Pancreas (tissue), 10 donors: Measurements from ENCODE around the gene KIF2A. TPM values are rescaled to one million over a fixed set of nuclear protein-coding genes. Genes with fewer than 3 reads are reported as not detected.

Experiments
- ATAC-seq, 4 donors: fragments of 200-7000 bp; cut with Tn5 transposase; one replicate each; pipeline versions ENCODE4 v1.8.0 to v1.9.1; 2020; ENCODE audit warnings: mild to moderate bottlenecking in 4 of 4, moderate library complexity in 4 of 4
- DNase-seq, 6 donors: peaks; one replicate each; pipeline ENCODE4 v3.0.0-alpha.2; 2020
- FAIRE-seq: peaks from 2 replicates; lab custom pipeline; 2012; peaks lifted over from hg19 to GRCh38; lab: Jason Lieb, UNC
- H3K27ac ChIP-seq, 4 donors: fragments of 200-600 bp; sonication (generic); 1 replicate in 3 of 4; 2 replicates in 1 of 4; pipeline versions ENCODE4 v1.5.0 to v1.8.0; 2020
- H3K27me3 ChIP-seq, 4 donors: fragments of 200-600 bp; one replicate each; pipeline ENCODE4 v1.8.0; 2021
- H3K36me3 ChIP-seq, 3 donors: fragments of 200-600 bp; sonication (generic) in 1 of 3; one replicate each; pipeline versions ENCODE4 v1.5.0 to v1.8.0; 2020 to 2021
- H3K4me1 ChIP-seq, 3 donors: fragments of 200-600 bp; one replicate each; pipeline ENCODE4 v1.8.0; 2021
- H3K4me3 ChIP-seq, 4 donors: fragments of 200-600 bp; sonication (generic) in 2 of 4; one replicate each; pipeline versions ENCODE4 v1.5.0 to v1.8.0; 2020 to 2021
- H3K9me3 ChIP-seq, 4 donors: fragments of 200-600 bp; one replicate each; pipeline ENCODE4 v1.8.0; 2021
- WGBS, 2 donors: extraction: QIAGEN DNeasy Blood & Tissue Kit; methylation state at CpG; one replicate each; pipeline ENCODE4 v1.1.7; 2013; 5-methylcytosine and 5-hydroxymethylcytosine counted together
- intact Hi-C, 3 donors: fragments of 100-400 bp; cut with DNase I; formaldehyde crosslinking; loops; one replicate each; pipeline versions ENCODE4 v1.11.1 to v1.14.2; 2022
- polyA plus RNA-seq, 2 donors: library from polyadenylated mRNA; stranded (reverse); fragments of 200-250 nt; gene quantifications; one replicate each; pipeline ENCODE4 v1.2.3, GENCODE V29; 2013
- total RNA-seq, 6 donors: library from RNA; stranded (reverse); fragmentation: NEBNext Ultra II Directional in 4 of 6; extraction: Animal tissue kit (Norgen Biotek cat#: 25700) in 4 of 6; gene quantifications; one replicate each; pipeline versions ENCODE4 v1.2.1 to v1.2.4, GENCODE V29; 2021 to 2023
- TF ChIP-seq, protein P1 (sequence below), 4 donors: fragments of 200-600 bp; sonication (generic) in 3 of 4; IDR thresholded peaks; one replicate each; pipeline versions ENCODE4 v1.5.0 to v1.8.0; 2021; ENCODE audit warnings: antibody characterized with exemption in 4 of 4
- donor health status: healthy with polysubstance abuse.
- donor health status: DM: no; HTN: no; CAD: no; lungs with moderate emphysema.
- donor health status: DM: no; HTN: no; CAD: no.
- donor health status: control.
- donor health status: control.
- donor health status: Bipolar disorder and iron deficiency.
- donor health status: DM: yes; HTN: yes; CAD: no.
- donor health status: DM: no; HTN: no; CAD: no.
- donor health status: DM: no; HTN: no; CAD: no.
- donor health status: DM: yes; HTN: yes; CAD: no.

KIF2A gene
- total and polyA plus RNA-seq, 8 donors, result 3.7 to 24.5 (median 14.4) TPM

DNA sequence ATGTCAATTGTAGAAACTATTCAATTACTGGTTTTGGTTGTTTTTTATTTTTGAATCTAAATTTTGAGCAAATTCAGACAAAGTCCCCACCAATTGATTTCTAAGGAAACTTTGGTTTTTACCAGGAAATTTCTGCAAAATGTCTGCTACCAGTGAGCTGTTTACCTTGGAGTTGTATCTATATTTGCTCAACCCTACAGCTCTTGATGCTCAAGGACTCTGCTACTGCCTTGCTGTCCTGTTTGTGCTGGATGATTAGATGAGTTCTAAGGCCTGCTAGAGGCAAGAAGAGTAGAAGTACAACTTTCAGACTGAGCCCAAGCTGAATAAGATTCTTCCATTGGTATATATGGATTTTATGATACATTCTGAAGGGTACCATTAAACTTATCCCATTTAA, 42.6 kb upstream of the KIF2A start:
- no peak for FAIRE-seq
- no peak overlapping the region for H3K27ac ChIP-seq

DNA sequence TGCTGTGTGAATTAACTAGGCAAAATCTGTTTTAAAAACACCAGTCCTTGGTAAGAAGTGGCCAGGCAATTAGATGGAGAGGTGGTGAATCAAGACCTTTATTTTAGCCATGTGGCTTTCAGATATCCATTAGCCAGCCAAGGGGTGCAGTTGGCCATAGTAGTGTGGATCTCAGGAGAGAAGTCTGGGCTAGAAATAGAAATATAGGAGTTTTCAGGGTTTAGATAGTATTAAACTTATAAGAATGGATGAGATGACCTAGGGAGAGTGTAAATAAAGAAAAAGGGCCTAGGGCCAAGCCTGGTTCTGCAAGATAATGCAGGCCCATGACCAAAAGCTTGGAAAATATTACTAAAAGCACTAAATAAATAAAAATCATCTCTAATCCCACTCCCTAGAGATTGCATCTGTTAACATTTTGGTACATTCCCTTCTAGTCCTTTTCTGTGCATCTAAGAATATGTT, 40.3 kb upstream of the KIF2A start:
- intact Hi-C loops, result no loop called here
- TF ChIP-seq, protein P1, sequence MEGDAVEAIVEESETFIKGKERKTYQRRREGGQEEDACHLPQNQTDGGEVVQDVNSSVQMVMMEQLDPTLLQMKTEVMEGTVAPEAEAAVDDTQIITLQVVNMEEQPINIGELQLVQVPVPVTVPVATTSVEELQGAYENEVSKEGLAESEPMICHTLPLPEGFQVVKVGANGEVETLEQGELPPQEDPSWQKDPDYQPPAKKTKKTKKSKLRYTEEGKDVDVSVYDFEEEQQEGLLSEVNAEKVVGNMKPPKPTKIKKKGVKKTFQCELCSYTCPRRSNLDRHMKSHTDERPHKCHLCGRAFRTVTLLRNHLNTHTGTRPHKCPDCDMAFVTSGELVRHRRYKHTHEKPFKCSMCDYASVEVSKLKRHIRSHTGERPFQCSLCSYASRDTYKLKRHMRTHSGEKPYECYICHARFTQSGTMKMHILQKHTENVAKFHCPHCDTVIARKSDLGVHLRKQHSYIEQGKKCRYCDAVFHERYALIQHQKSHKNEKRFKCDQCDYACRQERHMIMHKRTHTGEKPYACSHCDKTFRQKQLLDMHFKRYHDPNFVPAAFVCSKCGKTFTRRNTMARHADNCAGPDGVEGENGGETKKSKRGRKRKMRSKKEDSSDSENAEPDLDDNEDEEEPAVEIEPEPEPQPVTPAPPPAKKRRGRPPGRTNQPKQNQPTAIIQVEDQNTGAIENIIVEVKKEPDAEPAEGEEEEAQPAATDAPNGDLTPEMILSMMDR (IDR thresholded peaks at IDR 0.05), result no peak
- no peak overlapping the region for H3K27ac ChIP-seq
- FAIRE-seq (no peak), DNase-seq (no peak), ATAC-seq (no peak)
- H3K36me3 ChIP-seq, result no peaks in the 10 kb centered on the region
- H3K27me3 ChIP-seq, result no peaks in the 10 kb centered on the region
- H3K4me3 ChIP-seq, result no peak overlapping the region
- H3K9me3 ChIP-seq, result no peaks in the 10 kb centered on the region
- H3K4me1 ChIP-seq, result peaks cover 0 to 25% (median 3%) of the 10 kb centered on the region in 3 donors

More for the DNA sequence above, 42.6 kb upstream of the KIF2A start:
- Histone ChIP-seq H3K4me3 (no peak overlapping the region), H3K4me1 (peaks cover 0 to 27% (median 12%) of the 10 kb centered on the region in 3 donors), H3K36me3 (no peaks in the 10 kb centered on the region), H3K27me3 (no peaks in the 10 kb centered on the region), H3K9me3 (no peaks in the 10 kb centered on the region)
- peak in 3 of 4 donors; percentile 54 to 82 (median 77) for ATAC-seq
- DNase-seq, result no peak
- intact Hi-C loops, result no loop called here
- TF ChIP-seq, protein P1 (IDR thresholded peaks at IDR 0.05), result no peak

DNA sequence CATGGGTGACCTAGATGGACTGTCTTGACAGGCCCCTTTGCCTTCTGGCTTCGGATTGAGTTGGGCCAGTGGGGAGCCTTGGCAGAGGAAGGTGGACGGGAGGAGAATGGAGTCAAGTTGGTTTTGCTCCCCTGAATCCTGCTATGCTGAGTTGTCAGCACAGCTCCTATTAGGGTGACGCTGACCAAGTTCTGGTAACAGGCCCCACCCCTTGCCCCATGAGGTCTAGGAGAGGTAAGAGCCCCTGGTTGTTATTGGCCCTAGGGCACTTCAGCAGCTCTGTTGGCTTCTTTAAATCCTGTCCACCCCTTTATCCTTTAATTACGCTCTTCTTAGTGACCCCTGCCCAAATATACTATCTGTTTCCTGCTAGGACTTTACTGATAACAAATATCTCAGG, 39.4 kb upstream of the KIF2A start:
- no peak for ATAC-seq

DNA sequence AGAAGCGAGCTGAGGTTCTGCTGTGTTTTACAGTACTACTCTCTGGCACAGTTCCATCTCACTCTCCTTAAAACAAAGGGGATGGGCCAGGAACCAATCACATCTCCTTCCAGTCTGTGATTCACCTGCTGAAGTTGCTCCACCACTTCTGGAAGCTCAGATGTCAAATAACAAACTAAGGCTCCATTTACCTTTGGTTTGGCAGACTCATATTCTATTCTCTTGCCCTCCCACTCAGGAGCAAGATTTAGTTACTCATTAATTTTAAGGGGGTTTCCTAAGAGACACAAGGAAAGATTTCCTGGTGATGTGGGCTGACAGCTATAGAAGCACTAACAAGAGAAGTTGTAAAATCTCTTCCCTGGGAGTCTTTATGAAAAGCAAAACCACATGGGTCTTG, 37.8 kb upstream of the KIF2A start:
- ATAC-seq (peak; percentile 46 to 93 (median 71)), DNase-seq (peak in 1 of 6 donors; percentile 32), FAIRE-seq (no peak)
- Histone ChIP-seq H3K4me3 (no peak overlapping the region), H3K36me3 (no peaks in the 10 kb centered on the region), H3K9me3 (no peaks in the 10 kb centered on the region), H3K27me3 (no peaks in the 10 kb centered on the region), H3K4me1 (peaks cover 0 to 19% (median 0%) of the 10 kb centered on the region in 3 donors), H3K27ac (peak overlapping the region in 1 of 4 donors; percentile 42)
- TF ChIP-seq, protein P1 (IDR thresholded peaks at IDR 0.05), result no peak
- 56 to 65% methylated on average over 1 of the region's 1 CpG for WGBS, 2 donors
- intact Hi-C loops, result no loop called here

More for the DNA sequence above, 39.4 kb upstream of the KIF2A start:
- WGBS, 2 donors, result 91 to 94% methylated on average over 4 of the region's 4 CpGs
- Histone ChIP-seq H3K4me1 (peaks cover 0 to 25% (median 0%) of the 10 kb centered on the region in 3 donors), H3K27me3 (no peaks in the 10 kb centered on the region), H3K4me3 (no peak overlapping the region), H3K27ac (no peak overlapping the region), H3K36me3 (no peaks in the 10 kb centered on the region), H3K9me3 (no peaks in the 10 kb centered on the region)
- DNase-seq (no peak), FAIRE-seq (no peak)
- TF ChIP-seq, protein P1 (IDR thresholded peaks at IDR 0.05), result no peak
- intact Hi-C loops, result no loop called here

DNA sequence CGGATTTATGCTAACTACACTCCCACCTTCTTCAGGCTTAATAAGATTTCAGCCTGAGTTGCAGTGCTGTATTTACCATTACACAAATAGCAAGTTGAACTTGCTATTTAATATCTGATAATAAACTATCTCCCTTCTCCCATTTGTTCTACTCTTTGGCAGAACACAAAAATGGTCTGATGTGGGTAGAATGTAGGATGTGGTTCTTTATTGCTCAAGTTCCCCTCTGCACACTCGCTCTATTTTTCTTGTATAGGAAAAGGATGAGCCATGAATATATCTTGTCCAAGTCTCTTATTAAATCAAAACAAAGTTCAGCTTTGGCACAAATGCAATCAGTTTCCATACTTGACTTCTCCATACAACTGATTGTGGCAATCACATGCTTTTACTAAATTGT, 37.2 kb upstream of the KIF2A start:
- ATAC-seq (no peak), DNase-seq (no peak), FAIRE-seq (no peak)
- TF ChIP-seq, protein P1 (IDR thresholded peaks at IDR 0.05), result no peak
- no peaks in the 10 kb centered on the region for H3K9me3 ChIP-seq
- no peak overlapping the region for H3K4me3 ChIP-seq
- WGBS, 2 donors, result 79 to 82% methylated on average over 2 of the region's 2 CpGs
- intact Hi-C loops, result no loop called here
- no peaks in the 10 kb centered on the region for H3K27me3 ChIP-seq
- peak overlapping the region in 1 of 4 donors; percentile 42 for H3K27ac ChIP-seq
- H3K4me1 ChIP-seq, result peaks cover 0 to 14% (median 0%) of the 10 kb centered on the region in 3 donors
- H3K36me3 ChIP-seq, result no peaks in the 10 kb centered on the region
